ENCODE data around the gene VPS25. TPM values are rescaled to one million over a fixed set of nuclear protein-coding genes. Genes with fewer than 3 reads are reported as not detected.

Gene VPS25
- total RNA-seq, 4 donors from 2014 or later: 24.5 to 44.7 (median 38.2) TPM

DNA sequence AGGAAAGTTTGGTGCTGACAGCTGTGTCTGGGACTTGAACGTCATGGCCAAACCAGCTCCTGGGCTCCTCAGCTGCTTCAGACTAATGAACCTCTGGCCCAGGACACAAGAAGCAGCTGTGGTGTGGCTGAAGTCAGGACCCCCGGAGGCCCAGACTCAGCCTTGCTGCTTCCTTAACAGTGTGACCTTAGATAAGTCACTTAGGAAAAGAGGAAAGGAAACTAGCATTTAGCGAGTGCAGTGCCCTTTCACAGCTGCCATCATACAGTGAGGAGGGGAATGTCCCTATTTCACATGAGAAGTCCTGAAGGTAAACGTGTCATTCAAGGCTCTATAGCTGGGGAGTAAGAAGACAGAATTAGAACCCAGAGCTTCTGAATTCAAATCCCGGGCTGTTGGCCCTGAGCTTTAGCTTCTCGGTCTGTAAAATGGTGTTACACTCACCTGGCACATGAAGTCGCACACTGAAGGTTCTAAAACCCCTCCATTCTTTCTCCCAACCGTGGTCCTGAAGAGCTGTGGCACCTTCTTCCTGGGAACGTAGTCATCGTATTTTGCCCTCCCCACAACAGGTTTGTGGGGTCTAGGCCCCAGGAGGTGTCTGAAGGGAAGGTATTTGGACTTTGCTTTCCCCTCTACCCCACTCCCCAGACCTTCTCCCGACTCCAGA is 13.1 kb upstream of the VPS25 start:
- Histone ChIP-seq H3K27me3 (peaks cover 0 to 32% of the 10 kb centered on the region in 2 donors), H3K36me3 (no peaks in the 10 kb centered on the region), H3K27ac (peak overlapping the region; percentile 43 to 79 (median 74)), H3K9me3 (no peaks in the 10 kb centered on the region), H3K4me1 (peaks cover 0 to 33% (median 17%) of the 10 kb centered on the region in 4 donors), H3K4me3 (peak overlapping the region; percentile 32 to 67 (median 44))
- WGBS, 2 donors: 39 to 47% methylated on average over 11 of the region's 11 CpGs
- TF ChIP-seq, protein P1, sequence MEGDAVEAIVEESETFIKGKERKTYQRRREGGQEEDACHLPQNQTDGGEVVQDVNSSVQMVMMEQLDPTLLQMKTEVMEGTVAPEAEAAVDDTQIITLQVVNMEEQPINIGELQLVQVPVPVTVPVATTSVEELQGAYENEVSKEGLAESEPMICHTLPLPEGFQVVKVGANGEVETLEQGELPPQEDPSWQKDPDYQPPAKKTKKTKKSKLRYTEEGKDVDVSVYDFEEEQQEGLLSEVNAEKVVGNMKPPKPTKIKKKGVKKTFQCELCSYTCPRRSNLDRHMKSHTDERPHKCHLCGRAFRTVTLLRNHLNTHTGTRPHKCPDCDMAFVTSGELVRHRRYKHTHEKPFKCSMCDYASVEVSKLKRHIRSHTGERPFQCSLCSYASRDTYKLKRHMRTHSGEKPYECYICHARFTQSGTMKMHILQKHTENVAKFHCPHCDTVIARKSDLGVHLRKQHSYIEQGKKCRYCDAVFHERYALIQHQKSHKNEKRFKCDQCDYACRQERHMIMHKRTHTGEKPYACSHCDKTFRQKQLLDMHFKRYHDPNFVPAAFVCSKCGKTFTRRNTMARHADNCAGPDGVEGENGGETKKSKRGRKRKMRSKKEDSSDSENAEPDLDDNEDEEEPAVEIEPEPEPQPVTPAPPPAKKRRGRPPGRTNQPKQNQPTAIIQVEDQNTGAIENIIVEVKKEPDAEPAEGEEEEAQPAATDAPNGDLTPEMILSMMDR (IDR thresholded peaks at IDR 0.05): no peak
- TF ChIP-seq POLR2A (IDR thresholded peaks at IDR 0.05) (no peak), EP300 (IDR thresholded peaks at IDR 0.05) (no peak)
- no peak for DNase-seq (ENCODE audit: low spot score in 2 of 2)

DNA sequence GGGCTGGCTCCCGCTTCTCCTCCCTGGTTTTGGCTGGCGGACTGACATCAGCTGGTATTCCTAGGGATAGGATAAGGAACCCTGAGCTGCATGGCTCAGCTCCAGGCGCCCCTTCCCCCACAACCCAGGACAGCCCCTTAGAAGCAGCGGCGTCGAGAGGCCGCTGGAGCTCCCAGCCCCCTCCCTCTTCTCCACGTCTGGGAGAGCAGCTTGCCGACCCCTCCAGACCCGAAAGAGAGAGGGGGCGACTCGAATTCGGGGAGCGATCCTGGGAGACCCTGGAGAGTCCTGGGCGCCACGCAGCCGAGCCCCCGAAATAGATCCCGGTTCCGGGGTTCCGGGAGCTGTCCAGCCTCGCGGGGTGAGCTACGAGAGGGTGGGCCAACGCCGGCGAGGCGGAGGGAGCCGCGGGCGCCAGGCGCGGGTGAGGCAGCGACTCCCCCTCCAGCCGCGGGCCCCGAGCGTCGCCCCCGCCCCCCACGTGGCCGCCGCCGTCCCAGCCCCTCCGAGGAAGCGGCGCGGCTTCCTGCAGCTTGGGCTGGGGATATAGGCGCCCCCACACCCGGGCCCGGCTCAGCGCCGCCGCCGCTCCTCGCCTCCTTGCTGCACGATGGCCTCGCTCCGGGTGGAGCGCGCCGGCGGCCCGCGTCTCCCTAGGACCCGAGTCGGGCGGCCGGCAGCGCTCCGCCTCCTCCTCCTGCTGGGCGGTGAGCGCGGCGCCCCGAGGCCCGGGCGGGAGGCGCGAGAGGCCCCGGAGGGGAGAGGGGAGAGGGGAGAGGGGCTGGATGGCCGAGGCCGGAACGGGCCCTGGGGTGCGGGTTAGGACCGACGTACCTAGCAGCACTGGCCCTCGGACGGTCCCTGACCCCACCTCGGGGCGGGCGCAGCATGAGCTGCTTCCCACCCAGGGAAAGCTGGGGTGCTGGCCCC is 12.3 kb upstream of the VPS25 start, which contains the start of gene RAMP2:
RAMP2 (plus strand) TSS at position 576 of the 930 bp plus-strand sequence; CDS start at position 611, 35 bp downstream.
- Histone ChIP-seq H3K27me3 (peaks cover 0 to 32% of the 10 kb centered on the region in 2 donors), H3K9me3 (no peaks in the 10 kb centered on the region), H3K36me3 (no peaks in the 10 kb centered on the region), H3K4me1 (peaks cover 0 to 30% (median 17%) of the 10 kb centered on the region in 4 donors), H3K27ac (peak within 1 kb of the TSS; percentile 43 to 79 (median 74)), H3K4me3 (peak within 1 kb of the TSS; percentile 32 to 67 (median 44))
- WGBS, 2 donors: 4 to 5% methylated on average over 46 to 56 of the region's 92 CpGs
- DNase-seq (ENCODE audit: low spot score in 2 of 2): no peak
- TF ChIP-seq, protein P1 (IDR thresholded peaks at IDR 0.05): peak in 1 of 5 experiments; percentile 27
- no peak for TF ChIP-seq EP300 (IDR thresholded peaks at IDR 0.05)
- peak in 1 of 2 donors; percentile 19 for TF ChIP-seq POLR2A (IDR thresholded peaks at IDR 0.05)

DNA sequence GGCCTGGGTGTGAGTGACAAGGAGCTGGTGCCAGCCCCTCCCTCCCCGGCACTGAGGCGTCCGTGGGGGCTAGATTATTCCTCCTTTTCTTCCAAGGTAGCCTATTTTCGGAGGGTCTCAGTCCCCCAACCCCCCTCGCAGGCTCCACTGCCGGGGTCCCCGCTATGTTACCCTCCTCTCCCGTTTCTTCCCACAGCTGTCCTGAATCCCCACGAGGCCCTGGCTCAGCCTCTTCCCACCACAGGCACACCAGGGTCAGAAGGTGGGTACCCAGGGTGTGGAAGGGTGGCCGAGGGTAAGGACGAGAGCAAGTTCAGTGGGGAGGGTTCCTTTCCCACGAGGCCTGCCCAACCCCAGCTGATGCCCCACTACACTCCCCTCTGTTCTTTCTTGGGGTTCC is 11.6 kb upstream of the VPS25 start:
- 34 to 44% methylated on average over 12 of the region's 12 CpGs for WGBS, 2 donors
- Histone ChIP-seq H3K36me3 (no peaks in the 10 kb centered on the region), H3K4me1 (peaks cover 0 to 30% (median 17%) of the 10 kb centered on the region in 4 donors), H3K27ac (peak overlapping the region; percentile 43 to 79 (median 74)), H3K9me3 (no peaks in the 10 kb centered on the region), H3K27me3 (peaks cover 0 to 32% of the 10 kb centered on the region in 2 donors), H3K4me3 (peak overlapping the region; percentile 32 to 67 (median 44))
- TF ChIP-seq POLR2A (IDR thresholded peaks at IDR 0.05): no peak
- TF ChIP-seq, protein P1 (IDR thresholded peaks at IDR 0.05): no peak
- no peak for TF ChIP-seq EP300 (IDR thresholded peaks at IDR 0.05)
- no peak for DNase-seq (ENCODE audit: low spot score in 2 of 2)

DNA sequence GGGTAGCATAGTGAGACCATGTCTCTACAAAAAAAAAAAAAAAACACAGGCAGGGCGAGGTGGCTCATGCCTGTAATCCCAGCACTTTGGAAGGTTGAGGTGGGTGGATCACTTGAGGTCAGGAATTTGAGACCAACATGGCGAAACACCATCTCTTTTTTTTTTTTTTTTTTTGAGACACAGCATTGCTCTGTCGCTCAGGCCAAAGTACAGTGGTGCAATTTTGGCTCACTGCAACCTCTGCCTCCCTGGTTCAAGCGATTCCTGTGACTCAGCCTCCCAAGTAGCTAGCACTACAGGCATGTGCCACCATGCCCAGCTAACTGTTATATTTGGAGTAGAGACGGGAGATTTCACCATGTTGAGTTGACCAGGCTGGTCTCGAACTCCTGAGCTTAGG is 7.1 kb upstream of the VPS25 start:
- Histone ChIP-seq H3K36me3 (no peaks in the 10 kb centered on the region), H3K4me3 (no peak overlapping the region), H3K4me1 (peaks cover 0 to 23% (median 10%) of the 10 kb centered on the region in 4 donors), H3K9me3 (no peaks in the 10 kb centered on the region), H3K27ac (no peak overlapping the region), H3K27me3 (peaks cover 0 to 19% of the 10 kb centered on the region in 2 donors)
- TF ChIP-seq EP300 (IDR thresholded peaks at IDR 0.05): no peak
- no peak for TF ChIP-seq POLR2A (IDR thresholded peaks at IDR 0.05)
- TF ChIP-seq, protein P1 (IDR thresholded peaks at IDR 0.05): no peak
- WGBS, 2 donors: 82 to 90% methylated on average over 6 of the region's 6 CpGs
- no peak for DNase-seq (ENCODE audit: low spot score in 2 of 2)
